ENCODE results near the gene RAB12. TPM values are rescaled to one million over a fixed set of nuclear protein-coding genes. Genes with fewer than 3 reads are reported as not detected.

The RAB12 gene
- total RNA-seq, 1 donor: 64.8 TPM

DNA sequence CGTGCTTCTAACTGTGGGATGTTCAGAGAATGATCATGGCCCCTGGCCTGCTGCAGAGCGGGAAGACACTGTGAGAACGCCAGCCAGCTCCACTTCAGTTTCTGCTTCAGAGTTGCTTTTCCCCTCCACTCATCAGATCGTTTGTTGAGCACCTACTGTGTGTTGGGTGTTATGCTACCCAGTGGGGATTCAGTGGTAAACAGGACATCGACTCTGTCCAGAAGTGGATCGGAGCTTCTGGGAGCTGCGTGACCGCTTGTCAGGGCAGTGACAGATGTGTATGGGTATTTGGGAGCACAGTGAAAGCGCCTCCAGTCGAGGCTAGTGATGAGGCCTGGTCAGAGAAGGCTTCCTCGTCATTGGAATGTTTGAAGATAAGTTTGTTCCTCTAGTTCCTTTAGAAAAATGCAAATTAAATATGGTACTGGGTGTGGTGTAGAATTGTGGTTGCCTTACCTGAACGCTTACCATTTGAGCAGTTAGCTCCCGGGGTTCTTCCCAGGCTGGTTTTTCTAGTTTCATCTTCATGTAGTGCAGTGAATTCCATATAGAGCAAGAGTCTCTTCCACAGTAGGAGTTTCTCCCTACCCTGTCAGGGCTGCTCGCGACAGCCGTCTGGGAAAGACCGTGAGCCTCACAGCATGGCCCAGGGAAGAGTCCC is 2.8 kb downstream of the RAB12 start:
- H3K4me3 ChIP-seq (ENCODE audit: low read depth, low read length): no peak overlapping the region
- DNase-seq (ENCODE audit: low read depth): no peak
- TF ChIP-seq, protein P1, sequence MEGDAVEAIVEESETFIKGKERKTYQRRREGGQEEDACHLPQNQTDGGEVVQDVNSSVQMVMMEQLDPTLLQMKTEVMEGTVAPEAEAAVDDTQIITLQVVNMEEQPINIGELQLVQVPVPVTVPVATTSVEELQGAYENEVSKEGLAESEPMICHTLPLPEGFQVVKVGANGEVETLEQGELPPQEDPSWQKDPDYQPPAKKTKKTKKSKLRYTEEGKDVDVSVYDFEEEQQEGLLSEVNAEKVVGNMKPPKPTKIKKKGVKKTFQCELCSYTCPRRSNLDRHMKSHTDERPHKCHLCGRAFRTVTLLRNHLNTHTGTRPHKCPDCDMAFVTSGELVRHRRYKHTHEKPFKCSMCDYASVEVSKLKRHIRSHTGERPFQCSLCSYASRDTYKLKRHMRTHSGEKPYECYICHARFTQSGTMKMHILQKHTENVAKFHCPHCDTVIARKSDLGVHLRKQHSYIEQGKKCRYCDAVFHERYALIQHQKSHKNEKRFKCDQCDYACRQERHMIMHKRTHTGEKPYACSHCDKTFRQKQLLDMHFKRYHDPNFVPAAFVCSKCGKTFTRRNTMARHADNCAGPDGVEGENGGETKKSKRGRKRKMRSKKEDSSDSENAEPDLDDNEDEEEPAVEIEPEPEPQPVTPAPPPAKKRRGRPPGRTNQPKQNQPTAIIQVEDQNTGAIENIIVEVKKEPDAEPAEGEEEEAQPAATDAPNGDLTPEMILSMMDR (IDR thresholded peaks at IDR 0.05; ENCODE audit: insufficient read depth, low read depth, low read length): no peak

DNA sequence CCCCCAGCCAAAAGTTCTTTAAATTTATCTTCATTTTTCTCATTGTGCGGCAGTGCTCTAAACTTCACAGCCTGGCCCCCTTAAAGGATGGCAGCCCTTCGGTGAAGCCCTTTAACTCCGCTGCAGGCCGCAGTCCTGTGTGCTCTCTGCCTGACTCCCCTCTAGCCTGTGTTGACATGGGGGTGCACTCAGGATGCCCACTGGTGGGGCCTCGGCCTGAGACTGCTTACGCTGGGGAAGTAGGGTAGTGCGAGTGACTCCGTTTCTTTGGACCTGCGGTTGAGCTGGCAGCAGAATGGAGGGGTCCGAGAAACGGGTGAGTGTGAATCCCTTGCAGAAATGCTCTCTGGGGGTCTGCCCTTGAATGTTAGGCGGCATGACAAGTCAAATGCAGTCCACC is 5.6 kb downstream of the RAB12 start:
- DNase-seq (ENCODE audit: low read depth): no peak
- TF ChIP-seq, protein P1 (IDR thresholded peaks at IDR 0.05; ENCODE audit: insufficient read depth, low read depth, low read length): no peak
- H3K4me3 ChIP-seq (ENCODE audit: low read depth, low read length): no peak overlapping the region

DNA sequence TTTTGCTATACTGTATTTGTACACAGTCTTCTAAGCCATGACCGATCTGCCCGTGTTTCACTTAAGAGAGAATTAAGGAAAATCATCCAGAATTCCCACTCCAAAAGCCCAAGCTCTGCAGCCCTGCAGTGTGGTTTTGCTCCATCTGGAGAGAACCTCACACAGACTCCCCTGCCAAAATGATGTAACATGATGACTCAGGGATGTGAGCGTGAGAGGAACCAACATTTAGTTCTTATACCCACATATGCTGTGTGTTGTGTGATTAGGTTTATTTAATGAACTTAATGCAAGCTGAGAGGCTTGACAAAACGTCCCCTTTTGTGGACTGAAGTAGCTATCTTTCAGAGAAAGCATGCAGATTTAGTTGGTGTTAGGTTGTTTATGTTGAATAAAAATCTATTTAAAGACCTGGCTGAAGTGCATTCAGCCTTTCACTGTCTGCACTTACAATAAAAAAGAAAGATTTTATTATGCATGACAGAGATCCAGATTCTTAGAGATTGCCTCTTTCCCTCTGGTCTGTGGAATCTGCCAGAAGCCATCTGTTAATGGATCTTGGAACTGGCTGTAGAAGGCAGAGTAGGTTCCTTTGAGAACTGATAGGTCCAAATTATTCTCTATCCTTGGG is 6.3 kb downstream of the RAB12 start:
- peak; percentile 95 for DNase-seq (ENCODE audit: low read depth)
- H3K4me3 ChIP-seq (ENCODE audit: low read depth, low read length): no peak overlapping the region
- TF ChIP-seq, protein P1 (IDR thresholded peaks at IDR 0.05; ENCODE audit: insufficient read depth, low read depth, low read length): no peak

DNA sequence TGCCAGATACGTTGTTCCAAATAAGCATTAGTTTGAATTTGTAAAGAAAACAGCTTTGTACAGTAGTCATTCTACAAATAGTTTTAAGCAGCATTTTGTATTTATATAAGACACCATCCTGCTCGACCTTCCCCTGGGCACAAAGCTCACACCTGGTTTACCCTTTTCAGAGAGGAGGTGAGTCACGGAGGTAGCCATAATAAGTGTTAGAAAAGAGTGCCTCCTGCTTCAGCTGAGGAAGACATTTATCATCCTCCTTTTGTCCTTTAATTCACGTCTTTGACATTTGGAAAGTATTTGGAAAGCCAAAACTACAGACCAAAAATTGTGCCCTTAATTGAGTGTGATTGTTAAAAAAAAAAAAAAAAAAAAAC is 6.8 kb downstream of the RAB12 start:
- no peak for DNase-seq (ENCODE audit: low read depth)
- TF ChIP-seq, protein P1 (IDR thresholded peaks at IDR 0.05; ENCODE audit: insufficient read depth, low read depth, low read length): no peak
- H3K4me3 ChIP-seq (ENCODE audit: low read depth, low read length): no peak overlapping the region

DNA sequence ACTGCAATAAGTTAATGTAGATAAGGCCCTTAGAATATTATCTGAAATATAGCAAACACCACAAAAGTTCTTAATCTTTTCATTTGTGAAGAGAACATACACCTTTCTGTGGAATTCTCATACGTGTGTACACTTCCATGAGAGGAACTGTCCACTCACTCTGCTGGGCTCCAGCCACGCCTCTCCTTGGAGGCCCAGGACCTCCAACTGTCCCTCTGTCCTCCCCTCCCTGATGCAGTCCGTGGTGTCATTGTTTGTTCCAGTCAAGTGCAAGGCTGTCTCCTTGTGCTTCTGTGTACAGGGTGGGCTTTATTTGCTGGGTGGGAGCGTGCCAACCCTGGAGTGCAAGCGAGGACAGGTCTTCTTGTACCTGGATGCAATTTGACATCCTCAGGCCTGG is 8.7 kb downstream of the RAB12 start:
- DNase-seq (ENCODE audit: low read depth): no peak

DNA sequence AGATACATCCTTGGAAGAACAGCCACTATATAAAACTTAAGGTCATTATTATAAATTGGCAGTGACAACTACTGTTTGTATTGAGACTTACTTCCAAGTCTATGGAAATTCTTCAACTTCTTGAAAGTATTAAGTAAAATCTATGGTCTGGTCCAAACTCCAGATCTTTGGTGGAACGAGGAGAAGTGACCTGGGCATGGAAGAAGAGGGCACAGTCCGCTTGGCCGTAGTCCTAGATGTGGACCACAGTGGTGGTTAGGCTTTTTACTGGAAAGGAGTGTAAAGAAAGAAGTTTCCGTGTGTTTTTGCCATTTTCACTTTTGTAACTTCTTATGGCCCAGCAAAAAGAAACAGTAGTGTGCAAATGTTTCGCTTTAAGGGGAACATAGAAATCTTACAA is 9.8 kb downstream of the RAB12 start:
- TF ChIP-seq, protein P1 (IDR thresholded peaks at IDR 0.05; ENCODE audit: insufficient read depth, low read depth, low read length): no peak
- H3K4me3 ChIP-seq (ENCODE audit: low read depth, low read length): no peak overlapping the region
- DNase-seq (ENCODE audit: low read depth): no peak

More for the DNA sequence above, 8.7 kb downstream of the RAB12 start:
- H3K4me3 ChIP-seq (ENCODE audit: low read depth, low read length): no peak overlapping the region
- TF ChIP-seq, protein P1 (IDR thresholded peaks at IDR 0.05; ENCODE audit: insufficient read depth, low read depth, low read length): no peak

Measured in fibroblast of villous mesenchyme (primary cell).